Measurements from ENCODE around the gene ABCA1.

ABCA1 gene

DNA sequence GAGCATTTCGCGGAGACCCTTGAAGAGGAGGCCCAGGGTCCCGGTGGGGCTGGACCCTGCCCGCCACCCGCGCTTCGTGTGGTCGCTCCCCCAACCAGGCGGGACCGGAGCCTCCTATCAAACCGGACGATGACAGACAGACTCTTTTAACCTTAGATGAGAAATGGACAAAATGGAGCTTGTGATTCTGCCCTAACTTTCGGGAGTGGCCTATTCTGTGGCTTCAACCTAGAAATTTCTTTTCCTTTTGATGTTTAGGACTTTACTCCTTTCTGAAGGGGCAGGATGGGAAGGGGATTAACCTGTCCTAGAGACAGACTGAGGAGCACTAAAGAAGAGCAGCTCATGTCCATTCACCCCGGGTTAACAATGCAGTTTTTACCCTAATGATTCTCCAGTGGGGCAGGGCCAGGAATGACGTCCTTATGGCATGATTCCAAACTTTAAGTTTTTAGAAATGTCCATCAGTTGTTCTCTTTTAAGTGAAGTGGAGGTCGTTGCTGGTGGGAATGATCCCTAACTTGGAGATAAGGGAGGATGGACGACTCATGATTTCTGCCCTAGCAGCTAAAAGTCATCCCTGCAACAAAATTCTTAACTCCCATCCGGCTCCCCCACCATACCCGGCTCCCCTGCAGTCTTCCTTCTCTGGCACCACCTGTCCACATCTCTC is 179.5 kb downstream of the ABCA1 start:
- DNase-seq, result no peak

DNA sequence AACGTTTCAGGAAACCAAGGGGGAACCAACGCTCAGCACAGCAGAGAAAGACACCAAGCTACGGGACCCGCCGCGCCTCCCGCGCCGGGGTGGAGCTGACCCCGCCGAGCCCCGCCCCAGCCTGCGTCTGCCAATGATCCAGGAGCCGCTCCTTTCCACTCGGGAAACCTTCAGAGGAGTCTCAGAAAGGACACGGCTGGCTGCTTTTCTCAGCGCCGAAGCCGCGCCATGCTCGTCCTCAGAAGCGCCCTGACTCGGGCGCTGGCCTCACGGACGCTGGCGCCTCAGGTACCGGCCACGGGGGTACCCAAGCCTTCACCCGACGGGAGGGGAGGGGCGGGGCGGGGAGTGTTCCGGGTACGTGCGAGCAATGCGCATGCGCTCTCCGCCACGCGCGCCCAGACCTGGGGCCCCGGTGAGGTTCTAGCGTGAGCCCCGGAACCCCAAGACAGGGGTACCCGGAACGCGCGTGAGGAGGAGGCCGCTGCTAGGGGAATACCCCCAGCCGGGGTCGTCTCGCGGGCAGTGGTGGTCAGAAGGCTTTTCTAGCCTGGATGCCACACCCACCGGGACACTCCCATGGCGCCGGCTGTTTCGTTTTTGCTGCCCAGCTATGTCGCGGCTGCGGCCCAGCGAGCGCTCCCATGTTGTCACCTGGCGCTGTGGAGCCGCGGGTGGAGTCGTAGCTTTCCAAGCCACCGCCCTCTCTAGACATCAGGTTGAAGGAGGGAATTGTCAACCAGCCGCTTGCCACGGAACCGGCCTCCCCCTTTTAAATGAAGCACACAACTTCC is 180.2 kb downstream of the ABCA1 start, which contains the start of gene NIPSNAP3A:
TSS of gene NIPSNAP3A (plus strand) at position 119 of the 794 bp plus-strand sequence. CDS start at position 229, 110 bp downstream.
- peak; percentile 87 to 94 for DNase-seq

DNA sequence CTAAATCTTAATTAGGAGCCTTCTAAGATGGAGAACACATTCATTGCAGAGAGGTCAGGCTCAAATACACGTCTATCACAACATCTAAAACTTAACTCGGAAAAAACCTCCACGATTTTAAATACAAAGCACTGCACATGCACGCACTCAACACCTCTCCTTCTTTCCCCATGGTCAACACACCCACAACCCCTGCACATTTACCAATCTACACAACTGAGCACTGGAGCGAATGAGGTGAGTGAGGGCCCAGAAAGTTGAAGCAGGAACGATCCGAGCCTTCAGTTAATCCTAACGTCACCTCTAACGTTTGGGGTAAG is 180.8 kb downstream of the ABCA1 start:
- DNase-seq, result no peak

DNA sequence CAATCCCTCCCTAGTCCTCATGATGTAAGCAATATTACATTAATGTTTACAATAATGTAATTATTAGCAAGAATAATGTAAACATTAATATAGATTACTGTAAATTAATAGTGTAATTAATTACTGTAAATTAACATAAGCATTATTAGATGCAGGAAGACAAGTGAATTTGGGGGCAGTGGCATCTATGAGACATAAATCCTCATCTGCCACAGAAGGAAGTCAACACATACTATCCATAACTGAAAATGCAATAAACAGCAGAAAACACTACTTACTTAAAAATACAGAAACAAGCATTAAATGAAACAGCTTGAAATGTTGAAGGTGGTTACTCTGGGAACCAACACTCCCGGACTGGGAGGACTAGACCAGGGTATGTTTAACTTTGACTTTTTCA is 181.2 kb downstream of the ABCA1 start:
- DNase-seq, result no peak

DNA sequence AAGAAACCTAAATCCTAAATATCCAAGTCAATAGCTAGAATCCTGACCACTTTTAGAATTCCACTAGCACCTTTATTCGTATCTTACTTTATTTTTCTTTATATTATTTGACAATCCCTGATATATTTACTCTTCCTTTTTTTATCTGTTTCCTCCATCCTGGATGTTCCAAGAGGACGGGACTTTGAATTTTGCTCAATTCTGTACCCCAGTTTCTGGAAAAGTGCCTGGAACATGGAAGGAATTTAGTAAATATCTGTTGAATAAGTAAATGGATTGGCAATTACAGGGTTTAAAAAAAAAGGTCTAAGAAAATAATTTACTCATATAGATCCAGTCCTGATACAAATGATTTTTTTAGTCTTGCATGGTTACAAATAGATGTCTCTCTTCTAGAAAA is 181.7 kb downstream of the ABCA1 start:
- no peak for DNase-seq

DNA sequence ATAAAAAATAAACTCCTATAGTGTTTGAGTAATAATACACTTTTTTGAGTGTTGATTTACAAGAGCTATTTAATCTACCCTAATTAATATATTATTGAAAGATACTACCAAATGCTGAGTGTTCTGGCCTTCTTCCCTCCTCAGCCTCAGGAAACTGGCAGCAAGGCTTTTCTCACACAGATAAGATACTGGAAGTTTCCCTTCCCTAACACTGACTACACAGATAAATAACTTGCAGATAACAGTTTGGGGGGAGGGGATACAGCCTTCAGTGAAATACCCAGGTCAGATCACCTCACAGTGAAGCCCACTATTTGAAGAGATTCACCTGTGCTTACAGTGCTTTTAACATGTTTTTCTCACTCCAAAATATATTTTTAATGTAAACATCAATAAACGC is 182.1 kb downstream of the ABCA1 start:
- no peak for DNase-seq

DNA sequence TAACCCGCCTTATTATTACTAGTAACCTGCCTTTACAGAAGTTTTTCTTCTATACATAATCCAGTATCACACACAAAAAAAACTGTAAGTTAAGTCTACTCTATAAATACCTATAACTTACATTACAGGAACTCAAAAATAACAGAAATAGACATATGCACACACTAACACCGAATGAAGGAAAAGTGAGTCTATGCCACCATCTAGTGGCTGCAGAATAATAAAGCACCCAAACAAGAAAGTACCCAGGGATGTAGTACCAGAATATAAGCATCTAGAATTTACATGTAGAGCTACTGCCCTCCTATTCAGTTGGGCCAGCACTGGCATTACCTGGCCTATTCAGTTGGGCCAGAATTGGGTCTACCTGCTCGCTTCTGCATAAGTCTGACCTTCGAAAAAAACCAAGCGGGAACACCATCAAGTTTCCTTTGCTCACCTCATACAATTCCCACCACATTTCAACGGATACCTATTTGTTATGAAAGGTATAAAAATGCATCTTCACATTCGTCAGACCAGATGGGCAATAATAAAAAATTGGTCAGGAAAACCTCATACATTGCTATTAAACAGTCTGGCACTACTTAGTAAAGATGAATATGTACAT is 184.5 kb downstream of the ABCA1 start:
- DNase-seq, result peak in 1 of 2 donors; percentile 83

DNA sequence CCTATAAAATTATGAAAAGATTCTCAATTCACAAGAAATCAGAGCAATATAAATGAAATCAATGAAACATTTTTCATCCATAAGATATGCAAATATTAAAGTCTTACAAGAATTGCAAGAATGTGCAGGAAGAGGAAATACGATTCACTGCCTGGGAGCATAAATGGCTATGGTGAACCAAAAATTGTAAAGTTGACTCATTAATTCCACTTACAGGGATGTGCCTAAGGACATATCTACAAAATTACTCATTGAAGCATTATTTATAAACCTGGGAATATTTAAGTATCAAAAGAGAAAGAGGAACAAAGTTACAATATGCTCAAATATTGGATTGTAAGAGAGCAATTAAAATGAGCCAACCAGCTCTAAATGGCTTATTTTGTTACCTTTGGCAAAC is 187.3 kb downstream of the ABCA1 start:
- peak in 1 of 2 donors; percentile 11 for DNase-seq

DNA sequence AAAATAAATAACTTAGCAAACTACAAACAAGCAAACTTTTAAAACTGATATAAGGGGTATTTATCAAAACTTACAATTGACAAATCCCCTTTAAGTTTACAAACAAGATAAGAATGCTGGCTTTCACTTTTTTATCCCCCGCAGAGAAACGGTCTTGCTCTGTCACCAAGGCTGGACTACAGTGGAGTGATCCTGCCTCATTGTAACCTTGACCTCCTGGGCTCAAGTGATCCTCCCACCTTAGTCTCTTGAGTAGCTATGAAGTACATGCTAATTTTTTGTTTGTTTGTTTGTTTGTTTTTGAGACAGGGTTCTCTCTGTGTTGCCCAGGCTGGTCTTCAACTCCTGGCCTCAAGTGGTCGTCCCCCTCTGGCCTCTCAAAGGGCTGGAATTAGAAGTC is 189.5 kb downstream of the ABCA1 start:
- no peak for DNase-seq
